Upper lobe of right lung (tissue), 1 donor: ENCODE results near the gene ANKRD12. TPM values are rescaled to one million over a fixed set of nuclear protein-coding genes. Genes with fewer than 3 reads are reported as not detected.
"Not testable (repeated sequence)": the region's sequence is repeated elsewhere in the genome, so short reads cannot be mapped to it uniquely, and the experiment has no call there.

ENCODE experiments used
- ATAC-seq: fragments of 200-7000 bp; cut with Tn5 transposase; one replicate; pipeline ENCODE4 v1.9.1; 2020; ENCODE audit warnings: mild to moderate bottlenecking, moderate library complexity
- DNase-seq: peaks from one replicate; pipeline ENCODE4 v3.0.0-alpha.2; 2020
- H3K27ac ChIP-seq: fragments of 200-600 bp; one replicate; pipeline ENCODE4 v1.8.0; 2022
- H3K27me3 ChIP-seq: fragments of 200-600 bp; one replicate; pipeline ENCODE4 v1.8.0; 2022; ENCODE audit warnings: mild to moderate bottlenecking
- H3K36me3 ChIP-seq: fragments of 200-600 bp; one replicate; pipeline ENCODE4 v1.8.0; 2022
- H3K4me1 ChIP-seq: fragments of 200-600 bp; one replicate; pipeline ENCODE4 v1.8.0; 2022
- H3K4me3 ChIP-seq: fragments of 200-600 bp; one replicate; pipeline ENCODE4 v1.8.0; 2022; ENCODE audit warnings: mild to moderate bottlenecking
- H3K9me3 ChIP-seq: fragments of 200-600 bp; one replicate; pipeline ENCODE4 v1.8.0; 2022
- CTCF ChIP-seq: fragments of 200-600 bp; IDR thresholded peaks from one replicate; pipeline ENCODE4 v1.8.0; 2022; ENCODE audit warnings: antibody characterized with exemption
- intact Hi-C: fragments of 100-400 bp; cut with DNase I; formaldehyde crosslinking; loops from one replicate; pipeline ENCODE4 v1.11.0; 2022
- total RNA-seq: library from RNA; stranded (reverse); fragmentation: NEBNext Ultra II Directional; extraction: Animal tissue kit (Norgen Biotek cat#: 25700); gene quantifications from one replicate; pipeline ENCODE4 v1.2.1, GENCODE V29; 2021
- donor health status: DM: no; HTN: yes; CAD: no; lungs with severe emphysema.

The ANKRD12 gene
- total RNA-seq, 1 donor from 2014 or later, result 74.2 TPM

GRCh38 chr18:9263264-9263663 is 126.7 kb downstream of the ANKRD12 start:
- ATAC-seq, result no peak
- intact Hi-C loops, result no loop called here
- Histone ChIP-seq H3K4me1 (no peaks in the 10 kb centered on the region), H3K27ac (no peak overlapping the region), H3K9me3 (no peaks in the 10 kb centered on the region), H3K36me3 (peaks cover 23% of the 10 kb centered on the region), H3K4me3 (no peak overlapping the region), H3K27me3 (no peaks in the 10 kb centered on the region)
- no peak for DNase-seq
- TF ChIP-seq CTCF, result no peak

- intact Hi-C loops, H3K9me3 ChIP-seq, DNase-seq, H3K4me1 ChIP-seq, H3K27me3 ChIP-seq, H3K27ac ChIP-seq, H3K4me3 ChIP-seq, ATAC-seq: not testable (repeated sequence)
- H3K36me3 ChIP-seq, result peaks cover 23% of the 10 kb centered on the region
Measured at GRCh38 chr18:9264797-9265196, 128.2 kb downstream of the ANKRD12 start.

GRCh38 chr18:9273221-9273620 is 136.6 kb downstream of the ANKRD12 start:
- no peak for DNase-seq
- no peak for TF ChIP-seq CTCF
- intact Hi-C loops, result no loop called here
- Histone ChIP-seq H3K27ac (no peak overlapping the region), H3K36me3 (peaks cover 52% of the 10 kb centered on the region), H3K27me3 (no peaks in the 10 kb centered on the region), H3K4me3 (no peak overlapping the region), H3K9me3 (no peaks in the 10 kb centered on the region), H3K4me1 (no peaks in the 10 kb centered on the region)
- ATAC-seq, result no peak

GRCh38 chr18:9275890-9276289 is 139.3 kb downstream of the ANKRD12 start:
- intact Hi-C loops, result no loop called here
- no peak for DNase-seq

GRCh38 chr18:9278028-9278427 is 141.4 kb downstream of the ANKRD12 start:
- no peak for TF ChIP-seq CTCF
- peaks cover 62% of the 10 kb centered on the region for H3K36me3 ChIP-seq
- ATAC-seq, result no peak
- H3K9me3 ChIP-seq, result no peaks in the 10 kb centered on the region
- H3K4me3 ChIP-seq, result no peak overlapping the region
- DNase-seq, result no peak
- H3K4me1 ChIP-seq, result no peaks in the 10 kb centered on the region
- H3K27me3 ChIP-seq, result no peaks in the 10 kb centered on the region
- no peak overlapping the region for H3K27ac ChIP-seq
- intact Hi-C loops, result no loop called here

More at GRCh38 chr18:9275890-9276289, 139.3 kb downstream of the ANKRD12 start:
- no peaks in the 10 kb centered on the region for H3K27me3 ChIP-seq
- H3K4me1 ChIP-seq, result no peaks in the 10 kb centered on the region
- no peak for ATAC-seq
- peaks cover 72% of the 10 kb centered on the region for H3K36me3 ChIP-seq
- no peaks in the 10 kb centered on the region for H3K9me3 ChIP-seq
- TF ChIP-seq CTCF, result no peak
- H3K27ac ChIP-seq, result no peak overlapping the region
- no peak overlapping the region for H3K4me3 ChIP-seq

GRCh38 chr18:9280849-9281248 is 144.3 kb downstream of the ANKRD12 start:
- Histone ChIP-seq H3K27me3 (no peaks in the 10 kb centered on the region), H3K36me3 (peaks cover 51% of the 10 kb centered on the region), H3K9me3 (no peaks in the 10 kb centered on the region), H3K4me3 (no peak overlapping the region), H3K27ac (no peak overlapping the region), H3K4me1 (no peaks in the 10 kb centered on the region)
- ATAC-seq, result no peak
- no peak for DNase-seq
- no peak for TF ChIP-seq CTCF
- intact Hi-C loops, result no loop called here
